Measurements from ENCODE around the gene RSF1. TPM values are rescaled to one million over a fixed set of nuclear protein-coding genes. Genes with fewer than 3 reads are reported as not detected.

RSF1 gene
- total RNA-seq, 1 donor from 2014 or later, result 70.3 TPM

GRCh38 chr11:77611921-77612320 is 208.6 kb downstream of the RSF1 start:
- no peak for DNase-seq (ENCODE audit: low spot score)

Other genes starting within 250 kb of the RSF1 start
- gene AQP11, start 230.8 kb downstream of the RSF1 start, total RNA-seq, result 0.34 TPM
- gene CLNS1A, start 182.9 kb downstream of the RSF1 start, total RNA-seq, result 108 TPM
- 20.4 TPM for gene AAMDC, start 422 bp upstream of the RSF1 start, total RNA-seq
- gene INTS4, start 173.9 kb upstream of the RSF1 start, total RNA-seq, result 38.7 TPM
- gene KCTD14, start 202.6 kb upstream of the RSF1 start, total RNA-seq, result 7.6 TPM
- gene THRSP, start 243.1 kb upstream of the RSF1 start, total RNA-seq, result not detected